ENCODE data around the gene MDM1. TPM values are rescaled to one million over a fixed set of nuclear protein-coding genes. Genes with fewer than 3 reads are reported as not detected.
A peak's percentile ranks its signal among the peaks of the same experiment; 100 is the strongest.

The MDM1 gene
- total and polyA plus RNA-seq, 2 of the 13 experiments (the other 11 are each of a cell fraction or from before 2014, with no cell fraction given), result 4.6 to 15.2 TPM

DNA sequence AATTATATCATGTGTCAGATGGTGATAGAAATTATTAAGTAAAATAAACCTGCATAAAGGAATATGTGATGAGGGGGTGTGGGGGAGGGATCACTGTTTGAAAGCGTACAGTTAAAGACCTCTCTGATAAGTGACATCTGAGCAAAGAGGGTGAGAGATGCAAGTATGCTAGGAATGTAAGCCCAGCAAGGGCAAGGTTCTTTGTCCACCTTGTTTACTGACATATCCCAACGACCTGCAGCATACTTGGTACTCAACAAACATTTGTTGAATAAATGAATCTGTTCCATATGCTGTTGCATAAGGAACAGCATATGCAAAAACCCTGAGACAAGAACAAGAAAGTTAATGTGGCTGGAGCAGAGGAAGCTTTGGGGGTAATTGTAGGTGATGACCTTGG, 12.0 kb upstream of the MDM1 start (continued):
- TF ChIP-seq, protein P1, sequence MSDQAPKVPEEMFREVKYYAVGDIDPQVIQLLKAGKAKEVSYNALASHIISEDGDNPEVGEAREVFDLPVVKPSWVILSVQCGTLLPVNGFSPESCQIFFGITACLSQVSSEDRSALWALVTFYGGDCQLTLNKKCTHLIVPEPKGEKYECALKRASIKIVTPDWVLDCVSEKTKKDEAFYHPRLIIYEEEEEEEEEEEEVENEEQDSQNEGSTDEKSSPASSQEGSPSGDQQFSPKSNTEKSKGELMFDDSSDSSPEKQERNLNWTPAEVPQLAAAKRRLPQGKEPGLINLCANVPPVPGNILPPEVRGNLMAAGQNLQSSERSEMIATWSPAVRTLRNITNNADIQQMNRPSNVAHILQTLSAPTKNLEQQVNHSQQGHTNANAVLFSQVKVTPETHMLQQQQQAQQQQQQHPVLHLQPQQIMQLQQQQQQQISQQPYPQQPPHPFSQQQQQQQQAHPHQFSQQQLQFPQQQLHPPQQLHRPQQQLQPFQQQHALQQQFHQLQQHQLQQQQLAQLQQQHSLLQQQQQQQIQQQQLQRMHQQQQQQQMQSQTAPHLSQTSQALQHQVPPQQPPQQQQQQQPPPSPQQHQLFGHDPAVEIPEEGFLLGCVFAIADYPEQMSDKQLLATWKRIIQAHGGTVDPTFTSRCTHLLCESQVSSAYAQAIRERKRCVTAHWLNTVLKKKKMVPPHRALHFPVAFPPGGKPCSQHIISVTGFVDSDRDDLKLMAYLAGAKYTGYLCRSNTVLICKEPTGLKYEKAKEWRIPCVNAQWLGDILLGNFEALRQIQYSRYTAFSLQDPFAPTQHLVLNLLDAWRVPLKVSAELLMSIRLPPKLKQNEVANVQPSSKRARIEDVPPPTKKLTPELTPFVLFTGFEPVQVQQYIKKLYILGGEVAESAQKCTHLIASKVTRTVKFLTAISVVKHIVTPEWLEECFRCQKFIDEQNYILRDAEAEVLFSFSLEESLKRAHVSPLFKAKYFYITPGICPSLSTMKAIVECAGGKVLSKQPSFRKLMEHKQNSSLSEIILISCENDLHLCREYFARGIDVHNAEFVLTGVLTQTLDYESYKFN (CRISPR knock-in tag; conservative IDR thresholded peaks at IDR 0.05), result peak; percentile 83
- TF ChIP-seq ELF3 (CRISPR knock-in tag; IDR thresholded peaks at IDR 0.05) (peak; percentile 32; the same call in 1 of the 2 replicates), ZNF660 (CRISPR knock-in tag; IDR thresholded peaks at IDR 0.05; ENCODE audit: borderline replicate concordance, low read depth) (no peak), TOPORS (CRISPR knock-in tag; IDR thresholded peaks at IDR 0.05) (no peak), ZNF274 (CRISPR knock-in tag; IDR thresholded peaks at IDR 0.05) (no peak), NAIF1 (CRISPR knock-in tag; IDR thresholded peaks at IDR 0.05; ENCODE audit: borderline replicate concordance) (no peak), JUNB (CRISPR knock-in tag; IDR thresholded peaks at IDR 0.05; ENCODE audit: borderline replicate concordance) (no peak), ZC3H13 (CRISPR knock-in tag; IDR thresholded peaks at IDR 0.05) (no peak), SAFB2 (CRISPR knock-in tag; IDR thresholded peaks at IDR 0.05; ENCODE audit: borderline replicate concordance, low read depth) (no peak), MAFK (conservative IDR thresholded peaks at IDR 0.05 in 1 of 2, IDR thresholded peaks at IDR 0.05 in 1 of 2; ENCODE audit: low read length in 2 of 2) (no peak), MED1 (CRISPR knock-in tag; IDR thresholded peaks at IDR 0.05) (no peak), GTF2F1 (IDR thresholded peaks at IDR 0.05; ENCODE audit: low read length) (no peak), SOX13 (IDR thresholded peaks at IDR 0.05) (peak; percentile 39; the same call in 1 of the 2 replicates), SOX13 (CRISPR knock-in tag; conservative IDR thresholded peaks at IDR 0.05 in 1 of 2, IDR thresholded peaks at IDR 0.05 in 1 of 2) (peak in 1 of 2 experiments; percentile 91; a peak in 2 of 4 replicates)
- TF ChIP-seq, protein P2, sequence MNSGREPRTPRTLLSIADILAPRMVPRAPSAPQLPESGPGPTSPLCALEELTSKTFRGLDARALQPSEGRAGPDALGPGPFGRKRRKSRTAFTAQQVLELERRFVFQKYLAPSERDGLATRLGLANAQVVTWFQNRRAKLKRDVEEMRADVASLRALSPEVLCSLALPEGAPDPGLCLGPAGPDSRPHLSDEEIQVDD (CRISPR knock-in tag; IDR thresholded peaks at IDR 0.05; ENCODE audit: borderline replicate concordance), result no peak
- TF ChIP-seq, protein P3, sequence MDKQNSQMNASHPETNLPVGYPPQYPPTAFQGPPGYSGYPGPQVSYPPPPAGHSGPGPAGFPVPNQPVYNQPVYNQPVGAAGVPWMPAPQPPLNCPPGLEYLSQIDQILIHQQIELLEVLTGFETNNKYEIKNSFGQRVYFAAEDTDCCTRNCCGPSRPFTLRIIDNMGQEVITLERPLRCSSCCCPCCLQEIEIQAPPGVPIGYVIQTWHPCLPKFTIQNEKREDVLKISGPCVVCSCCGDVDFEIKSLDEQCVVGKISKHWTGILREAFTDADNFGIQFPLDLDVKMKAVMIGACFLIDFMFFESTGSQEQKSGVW (CRISPR knock-in tag; IDR thresholded peaks at IDR 0.05; ENCODE audit: borderline replicate concordance), result no peak
- TF ChIP-seq, protein P4, sequence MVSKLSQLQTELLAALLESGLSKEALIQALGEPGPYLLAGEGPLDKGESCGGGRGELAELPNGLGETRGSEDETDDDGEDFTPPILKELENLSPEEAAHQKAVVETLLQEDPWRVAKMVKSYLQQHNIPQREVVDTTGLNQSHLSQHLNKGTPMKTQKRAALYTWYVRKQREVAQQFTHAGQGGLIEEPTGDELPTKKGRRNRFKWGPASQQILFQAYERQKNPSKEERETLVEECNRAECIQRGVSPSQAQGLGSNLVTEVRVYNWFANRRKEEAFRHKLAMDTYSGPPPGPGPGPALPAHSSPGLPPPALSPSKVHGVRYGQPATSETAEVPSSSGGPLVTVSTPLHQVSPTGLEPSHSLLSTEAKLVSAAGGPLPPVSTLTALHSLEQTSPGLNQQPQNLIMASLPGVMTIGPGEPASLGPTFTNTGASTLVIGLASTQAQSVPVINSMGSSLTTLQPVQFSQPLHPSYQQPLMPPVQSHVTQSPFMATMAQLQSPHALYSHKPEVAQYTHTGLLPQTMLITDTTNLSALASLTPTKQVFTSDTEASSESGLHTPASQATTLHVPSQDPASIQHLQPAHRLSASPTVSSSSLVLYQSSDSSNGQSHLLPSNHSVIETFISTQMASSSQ (IDR thresholded peaks at IDR 0.05; ENCODE audit: low read depth), result 0 out of 2 replicates have a peak, but pooled peaks have one; percentile 19
- TF ChIP-seq, protein P4 (CRISPR knock-in tag; IDR thresholded peaks at IDR 0.05; ENCODE audit: borderline replicate concordance), result no peak
- TF ChIP-seq, protein P5, sequence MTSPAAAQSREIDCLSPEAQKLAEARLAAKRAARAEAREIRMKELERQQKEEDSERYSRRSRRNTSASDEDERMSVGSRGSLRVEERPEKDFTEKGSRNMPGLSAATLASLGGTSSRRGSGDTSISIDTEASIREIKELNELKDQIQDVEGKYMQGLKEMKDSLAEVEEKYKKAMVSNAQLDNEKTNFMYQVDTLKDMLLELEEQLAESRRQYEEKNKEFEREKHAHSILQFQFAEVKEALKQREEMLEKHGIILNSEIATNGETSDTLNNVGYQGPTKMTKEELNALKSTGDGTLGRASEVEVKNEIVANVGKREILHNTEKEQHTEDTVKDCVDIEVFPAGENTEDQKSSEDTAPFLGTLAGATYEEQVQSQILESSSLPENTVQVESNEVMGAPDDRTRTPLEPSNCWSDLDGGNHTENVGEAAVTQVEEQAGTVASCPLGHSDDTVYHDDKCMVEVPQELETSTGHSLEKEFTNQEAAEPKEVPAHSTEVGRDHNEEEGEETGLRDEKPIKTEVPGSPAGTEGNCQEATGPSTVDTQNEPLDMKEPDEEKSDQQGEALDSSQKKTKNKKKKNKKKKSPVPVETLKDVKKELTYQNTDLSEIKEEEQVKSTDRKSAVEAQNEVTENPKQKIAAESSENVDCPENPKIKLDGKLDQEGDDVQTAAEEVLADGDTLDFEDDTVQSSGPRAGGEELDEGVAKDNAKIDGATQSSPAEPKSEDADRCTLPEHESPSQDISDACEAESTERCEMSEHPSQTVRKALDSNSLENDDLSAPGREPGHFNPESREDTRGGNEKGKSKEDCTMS (CRISPR knock-in tag; conservative IDR thresholded peaks at IDR 0.05), result no peak
